Measurements from ENCODE around the gene RPS15A.

DNA sequence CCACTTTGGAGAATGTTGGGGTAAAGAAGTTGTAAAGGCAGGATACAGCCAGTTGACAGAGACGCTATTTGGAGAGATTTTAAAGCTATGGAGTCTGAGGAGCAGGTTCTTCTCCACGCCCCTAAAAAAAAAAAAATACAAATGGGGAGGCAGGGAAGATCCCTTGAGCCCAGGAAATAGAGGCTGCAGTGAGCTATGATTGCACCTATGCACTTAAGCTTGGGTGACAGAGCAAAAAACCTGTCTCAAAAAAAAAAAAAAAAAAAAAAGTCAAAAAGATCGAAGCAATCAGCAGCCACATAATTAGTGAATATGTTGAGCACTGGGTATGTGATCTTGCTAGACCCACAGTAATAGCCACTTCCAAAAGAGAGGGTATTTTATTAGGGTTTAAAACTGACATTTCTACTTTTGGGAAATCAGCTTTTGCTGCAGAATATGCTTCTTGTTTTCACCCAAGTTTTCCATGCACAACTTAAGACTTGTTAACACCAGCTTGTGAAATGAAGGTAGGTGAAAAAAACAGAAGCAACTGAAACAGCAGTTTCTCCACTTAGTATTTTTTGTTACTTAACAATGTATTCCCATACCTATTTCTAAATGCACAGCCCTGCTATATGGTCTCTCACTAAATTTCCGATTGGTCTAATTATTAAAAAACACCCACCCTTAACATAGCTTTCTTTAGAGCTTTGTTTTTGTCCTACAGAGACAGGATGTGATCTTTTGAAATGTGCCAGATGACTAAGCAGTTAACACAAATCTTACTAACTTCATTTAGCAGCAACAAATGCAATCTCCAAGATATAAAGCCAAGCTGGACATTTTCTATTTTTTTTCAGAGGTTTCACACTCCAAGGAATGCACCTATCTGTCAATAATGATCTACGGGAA, 13.7 kb upstream of the RPS15A start:
- TF ChIP-seq KDM1A (IDR thresholded peaks at IDR 0.05; ENCODE audit: low read depth) (no peak), POLR2A (IDR thresholded peaks at IDR 0.05; ENCODE audit: low read length) (no peak), TFCP2L1 (CRISPR knock-in tag; IDR thresholded peaks at IDR 0.05) (no peak), MAFK (IDR thresholded peaks at IDR 0.05; ENCODE audit: partially characterized antibody) (no peak), MAZ (IDR thresholded peaks at IDR 0.05; ENCODE audit: borderline replicate concordance, low read depth, low read length) (no peak)
- TF ChIP-seq, protein P1, sequence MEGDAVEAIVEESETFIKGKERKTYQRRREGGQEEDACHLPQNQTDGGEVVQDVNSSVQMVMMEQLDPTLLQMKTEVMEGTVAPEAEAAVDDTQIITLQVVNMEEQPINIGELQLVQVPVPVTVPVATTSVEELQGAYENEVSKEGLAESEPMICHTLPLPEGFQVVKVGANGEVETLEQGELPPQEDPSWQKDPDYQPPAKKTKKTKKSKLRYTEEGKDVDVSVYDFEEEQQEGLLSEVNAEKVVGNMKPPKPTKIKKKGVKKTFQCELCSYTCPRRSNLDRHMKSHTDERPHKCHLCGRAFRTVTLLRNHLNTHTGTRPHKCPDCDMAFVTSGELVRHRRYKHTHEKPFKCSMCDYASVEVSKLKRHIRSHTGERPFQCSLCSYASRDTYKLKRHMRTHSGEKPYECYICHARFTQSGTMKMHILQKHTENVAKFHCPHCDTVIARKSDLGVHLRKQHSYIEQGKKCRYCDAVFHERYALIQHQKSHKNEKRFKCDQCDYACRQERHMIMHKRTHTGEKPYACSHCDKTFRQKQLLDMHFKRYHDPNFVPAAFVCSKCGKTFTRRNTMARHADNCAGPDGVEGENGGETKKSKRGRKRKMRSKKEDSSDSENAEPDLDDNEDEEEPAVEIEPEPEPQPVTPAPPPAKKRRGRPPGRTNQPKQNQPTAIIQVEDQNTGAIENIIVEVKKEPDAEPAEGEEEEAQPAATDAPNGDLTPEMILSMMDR (IDR thresholded peaks at IDR 0.05), result no peak
- TF ChIP-seq, protein P2, sequence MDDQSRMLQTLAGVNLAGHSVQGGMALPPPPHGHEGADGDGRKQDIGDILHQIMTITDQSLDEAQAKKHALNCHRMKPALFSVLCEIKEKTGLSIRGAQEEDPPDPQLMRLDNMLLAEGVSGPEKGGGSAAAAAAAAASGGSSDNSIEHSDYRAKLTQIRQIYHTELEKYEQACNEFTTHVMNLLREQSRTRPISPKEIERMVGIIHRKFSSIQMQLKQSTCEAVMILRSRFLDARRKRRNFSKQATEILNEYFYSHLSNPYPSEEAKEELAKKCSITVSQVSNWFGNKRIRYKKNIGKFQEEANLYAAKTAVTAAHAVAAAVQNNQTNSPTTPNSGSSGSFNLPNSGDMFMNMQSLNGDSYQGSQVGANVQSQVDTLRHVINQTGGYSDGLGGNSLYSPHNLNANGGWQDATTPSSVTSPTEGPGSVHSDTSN (IDR thresholded peaks at IDR 0.05), result no peak
- TF ChIP-seq, protein P3, sequence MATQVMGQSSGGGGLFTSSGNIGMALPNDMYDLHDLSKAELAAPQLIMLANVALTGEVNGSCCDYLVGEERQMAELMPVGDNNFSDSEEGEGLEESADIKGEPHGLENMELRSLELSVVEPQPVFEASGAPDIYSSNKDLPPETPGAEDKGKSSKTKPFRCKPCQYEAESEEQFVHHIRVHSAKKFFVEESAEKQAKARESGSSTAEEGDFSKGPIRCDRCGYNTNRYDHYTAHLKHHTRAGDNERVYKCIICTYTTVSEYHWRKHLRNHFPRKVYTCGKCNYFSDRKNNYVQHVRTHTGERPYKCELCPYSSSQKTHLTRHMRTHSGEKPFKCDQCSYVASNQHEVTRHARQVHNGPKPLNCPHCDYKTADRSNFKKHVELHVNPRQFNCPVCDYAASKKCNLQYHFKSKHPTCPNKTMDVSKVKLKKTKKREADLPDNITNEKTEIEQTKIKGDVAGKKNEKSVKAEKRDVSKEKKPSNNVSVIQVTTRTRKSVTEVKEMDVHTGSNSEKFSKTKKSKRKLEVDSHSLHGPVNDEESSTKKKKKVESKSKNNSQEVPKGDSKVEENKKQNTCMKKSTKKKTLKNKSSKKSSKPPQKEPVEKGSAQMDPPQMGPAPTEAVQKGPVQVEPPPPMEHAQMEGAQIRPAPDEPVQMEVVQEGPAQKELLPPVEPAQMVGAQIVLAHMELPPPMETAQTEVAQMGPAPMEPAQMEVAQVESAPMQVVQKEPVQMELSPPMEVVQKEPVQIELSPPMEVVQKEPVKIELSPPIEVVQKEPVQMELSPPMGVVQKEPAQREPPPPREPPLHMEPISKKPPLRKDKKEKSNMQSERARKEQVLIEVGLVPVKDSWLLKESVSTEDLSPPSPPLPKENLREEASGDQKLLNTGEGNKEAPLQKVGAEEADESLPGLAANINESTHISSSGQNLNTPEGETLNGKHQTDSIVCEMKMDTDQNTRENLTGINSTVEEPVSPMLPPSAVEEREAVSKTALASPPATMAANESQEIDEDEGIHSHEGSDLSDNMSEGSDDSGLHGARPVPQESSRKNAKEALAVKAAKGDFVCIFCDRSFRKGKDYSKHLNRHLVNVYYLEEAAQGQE (IDR thresholded peaks at IDR 0.05), result no peak
